ENCODE data around the gene DRC7.

DNA sequence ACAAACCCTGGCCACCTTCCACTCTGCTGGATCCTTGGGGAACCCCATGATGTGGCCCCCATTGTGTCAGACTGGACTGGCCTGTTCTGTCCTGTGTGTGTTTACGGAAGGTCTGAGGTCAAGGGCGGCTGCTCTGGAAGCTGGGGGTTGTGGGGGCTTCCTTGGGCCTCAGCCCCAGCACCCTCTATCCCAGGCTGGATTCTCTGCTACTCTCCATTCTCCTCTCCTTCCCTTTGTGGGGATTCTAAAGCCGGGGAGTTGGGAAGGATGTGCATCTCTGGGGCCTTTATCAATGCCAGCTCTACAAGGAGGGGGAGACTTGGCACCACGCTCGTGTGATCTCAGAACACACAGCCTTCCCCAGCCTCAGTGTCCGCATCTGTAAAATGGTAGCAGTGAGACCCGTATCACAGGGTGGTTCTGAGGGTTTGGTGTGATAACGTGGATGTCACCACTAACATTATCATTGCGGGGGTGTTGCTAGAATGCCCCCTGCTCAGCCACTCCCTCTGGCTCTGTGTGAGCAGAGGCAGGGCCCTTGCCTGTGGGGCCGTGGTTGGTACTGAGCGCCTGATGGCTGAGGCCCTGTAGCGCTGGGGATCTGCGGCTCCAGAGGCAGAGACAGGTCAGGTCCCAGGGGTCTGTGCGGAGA, 48.1 kb upstream of the DRC7 start:
- TF ChIP-seq, protein P1, sequence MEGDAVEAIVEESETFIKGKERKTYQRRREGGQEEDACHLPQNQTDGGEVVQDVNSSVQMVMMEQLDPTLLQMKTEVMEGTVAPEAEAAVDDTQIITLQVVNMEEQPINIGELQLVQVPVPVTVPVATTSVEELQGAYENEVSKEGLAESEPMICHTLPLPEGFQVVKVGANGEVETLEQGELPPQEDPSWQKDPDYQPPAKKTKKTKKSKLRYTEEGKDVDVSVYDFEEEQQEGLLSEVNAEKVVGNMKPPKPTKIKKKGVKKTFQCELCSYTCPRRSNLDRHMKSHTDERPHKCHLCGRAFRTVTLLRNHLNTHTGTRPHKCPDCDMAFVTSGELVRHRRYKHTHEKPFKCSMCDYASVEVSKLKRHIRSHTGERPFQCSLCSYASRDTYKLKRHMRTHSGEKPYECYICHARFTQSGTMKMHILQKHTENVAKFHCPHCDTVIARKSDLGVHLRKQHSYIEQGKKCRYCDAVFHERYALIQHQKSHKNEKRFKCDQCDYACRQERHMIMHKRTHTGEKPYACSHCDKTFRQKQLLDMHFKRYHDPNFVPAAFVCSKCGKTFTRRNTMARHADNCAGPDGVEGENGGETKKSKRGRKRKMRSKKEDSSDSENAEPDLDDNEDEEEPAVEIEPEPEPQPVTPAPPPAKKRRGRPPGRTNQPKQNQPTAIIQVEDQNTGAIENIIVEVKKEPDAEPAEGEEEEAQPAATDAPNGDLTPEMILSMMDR (IDR thresholded peaks at IDR 0.05), result no peak
- TF ChIP-seq POLR2A (IDR thresholded peaks at IDR 0.05), result no peak

Data from thyroid gland (tissue), 4 donors.